GM21515 (cell line): ENCODE data around the gene PNKD.

Experiments used
- ATAC-seq: cut with Tn5 transposase; IDR thresholded peaks from one replicate; pipeline ENCODE4 v1.9.1; 2021; ENCODE audit not compliant: unreplicated experiment

The PNKD gene

GRCh38 chr2:218256612-218257350 lies 13.5 kb upstream of the PNKD start:
- ATAC-seq: no peak

GRCh38 chr2:218257390-218257981 lies 12.8 kb upstream of the PNKD start:
- peak; percentile 68 for ATAC-seq

GRCh38 chr2:218259099-218259961 lies 11.0 kb upstream of the PNKD start:
- no peak for ATAC-seq

- ATAC-seq: no peak
These were observed 10.2 kb upstream of the PNKD start for GRCh38 chr2:218260166-218260565.

GRCh38 chr2:218260742-218261422 lies 9.4 kb upstream of the PNKD start, which contains the start of gene GPBAR1:
TSS of gene GPBAR1 (plus strand) at chr2:218261015. CDS start at chr2:218262725, 1,710 bp downstream.
- ATAC-seq: no peak

GRCh38 chr2:218261423-218262236 lies 8.7 kb upstream of the PNKD start:
- no peak for ATAC-seq

- no peak for ATAC-seq
These were observed 8.1 kb upstream of the PNKD start for GRCh38 chr2:218262237-218262600.

GRCh38 chr2:218262631-218263586 lies 7.4 kb upstream of the PNKD start:
- ATAC-seq: no peak

- no peak for ATAC-seq
These were observed 6.3 kb upstream of the PNKD start for GRCh38 chr2:218263817-218264641.

GRCh38 chr2:218264773-218265561 lies 5.4 kb upstream of the PNKD start:
- no peak for ATAC-seq

GRCh38 chr2:218265626-218266025 lies 4.7 kb upstream of the PNKD start:
- no peak for ATAC-seq

- ATAC-seq: no peak
These were observed 3.9 kb upstream of the PNKD start for GRCh38 chr2:218266316-218266979.

GRCh38 chr2:218267259-218267658 lies 3.1 kb upstream of the PNKD start:
- no peak for ATAC-seq

GRCh38 chr2:218270721-218271486 lies 585 bp downstream of the PNKD start:
- no peak for ATAC-seq

GRCh38 chr2:218271487-218271797 lies 1.1 kb downstream of the PNKD start:
- ATAC-seq: no peak

GRCh38 chr2:218271865-218272530 lies 1.7 kb downstream of the PNKD start:
- ATAC-seq: no peak
